GM21360 (cell line): Measurements from ENCODE around the gene C1orf216.
"Not testable (repeated sequence)": the region's sequence is repeated elsewhere in the genome, so short reads cannot be mapped to it uniquely, and the experiment has no call there.

Experiments used
- ATAC-seq: cut with Tn5 transposase; IDR thresholded peaks from one replicate; pipeline ENCODE4 v1.9.1; 2021; ENCODE audit warnings: mild to moderate bottlenecking, moderate library complexity; ENCODE audit not compliant: unreplicated experiment

The C1orf216 gene, protein sequence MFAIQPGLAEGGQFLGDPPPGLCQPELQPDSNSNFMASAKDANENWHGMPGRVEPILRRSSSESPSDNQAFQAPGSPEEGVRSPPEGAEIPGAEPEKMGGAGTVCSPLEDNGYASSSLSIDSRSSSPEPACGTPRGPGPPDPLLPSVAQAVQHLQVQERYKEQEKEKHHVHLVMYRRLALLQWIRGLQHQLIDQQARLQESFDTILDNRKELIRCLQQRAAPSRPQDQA

DNA sequence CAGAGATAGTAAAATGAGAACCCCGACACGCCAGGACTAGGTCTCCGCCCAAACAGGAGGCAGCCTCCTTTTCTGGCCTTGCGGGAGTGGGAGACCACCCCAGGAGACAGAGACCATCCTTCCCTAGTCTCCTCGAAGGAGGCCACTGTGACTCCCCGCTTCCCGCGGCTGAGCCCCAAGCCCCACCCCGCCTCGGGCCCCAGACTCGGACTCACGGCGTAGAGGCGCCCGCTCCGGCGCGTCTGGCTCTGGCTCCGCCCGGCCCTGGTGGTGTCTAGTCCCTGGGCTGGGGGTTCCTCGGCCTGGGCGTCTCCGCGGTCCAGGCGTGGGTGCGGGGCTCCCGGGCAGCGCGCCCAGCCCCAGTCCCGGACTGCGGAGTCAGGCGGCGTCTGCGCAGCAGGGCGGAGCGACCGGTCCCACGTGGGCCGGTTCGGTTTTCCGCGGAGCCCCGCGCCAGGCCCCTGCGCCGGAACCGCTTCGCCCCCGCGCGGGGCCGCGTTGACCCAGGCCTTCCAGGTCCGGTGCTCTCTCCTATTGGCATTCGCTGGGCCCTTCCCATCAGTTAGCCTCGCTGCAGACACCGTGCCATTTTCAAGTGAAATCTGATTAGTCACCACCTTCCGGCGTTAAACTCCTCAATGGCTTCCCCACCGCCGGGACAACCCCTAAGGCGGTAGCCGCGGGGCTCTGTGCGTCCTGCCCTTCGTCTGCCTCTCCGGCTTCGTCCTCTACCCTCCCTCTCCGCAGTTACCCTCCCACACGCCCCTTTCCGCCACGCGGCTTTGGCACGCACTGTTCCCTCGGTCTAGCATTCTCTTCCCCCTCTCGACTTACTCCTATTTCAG lies at the start of gene C1orf216:
TSS of gene C1orf216 (minus strand) at position 393 of the 845 bp plus-strand sequence. CDS start 2,563 bp downstream, outside the sequence.
- ATAC-seq: no peak

DNA sequence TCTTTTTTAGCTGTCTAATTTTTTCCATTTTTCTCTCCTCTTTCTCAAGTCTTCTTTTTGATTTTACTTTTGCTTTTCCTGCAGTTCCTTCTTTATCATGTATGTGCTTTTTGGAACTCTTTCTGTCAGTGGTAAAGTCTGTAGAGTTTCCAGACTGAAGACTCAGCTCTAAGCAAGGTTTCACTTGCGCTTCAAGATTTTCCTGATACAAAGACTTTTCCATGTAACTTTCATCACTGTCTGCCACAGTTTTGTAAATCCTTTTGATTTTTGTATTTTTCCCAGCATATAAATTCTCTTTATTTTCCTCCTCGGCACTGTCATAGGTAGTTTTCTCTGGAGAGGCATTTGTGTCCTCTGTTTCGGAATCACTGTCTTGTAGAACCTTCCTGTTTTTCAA lies 45.6 kb upstream of the C1orf216 start:
- no peak for ATAC-seq

DNA sequence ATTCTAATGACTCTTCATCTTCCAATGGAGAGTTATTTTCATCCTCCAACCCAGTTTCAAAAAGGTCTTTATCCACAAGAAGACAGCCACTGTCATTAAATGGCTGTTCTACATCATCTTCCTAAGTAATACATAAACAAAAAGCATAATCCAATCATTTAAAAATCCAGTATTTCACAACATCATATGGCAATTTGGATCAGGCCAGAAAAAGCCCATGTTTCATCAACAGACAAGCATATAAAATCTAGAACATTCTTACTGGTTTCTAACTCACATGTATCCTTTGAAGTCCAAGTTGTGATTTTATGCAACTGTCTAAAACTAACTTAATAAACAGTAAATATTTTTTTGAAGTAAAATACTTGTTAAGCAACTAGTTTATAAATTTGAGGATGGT lies 44.5 kb upstream of the C1orf216 start:
- no peak for ATAC-seq

DNA sequence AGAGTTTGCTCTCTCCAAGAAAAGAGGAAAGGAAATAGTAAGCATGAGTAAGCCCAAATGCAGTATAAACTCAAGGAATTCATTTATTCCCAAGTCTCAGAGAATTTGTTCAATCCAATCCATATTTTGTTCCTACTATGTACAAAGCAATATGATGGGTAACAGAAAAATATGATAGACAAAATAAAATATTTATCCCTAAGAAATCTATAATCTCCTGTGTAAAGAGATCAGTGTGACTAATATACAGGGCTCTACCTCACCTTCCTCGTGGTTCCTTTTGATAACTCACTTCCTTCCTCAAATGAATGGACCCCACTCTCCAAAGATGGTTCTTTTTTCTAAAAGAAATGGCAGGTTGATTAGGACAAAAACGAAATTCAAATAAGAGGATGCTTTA lies 43.5 kb upstream of the C1orf216 start:
- ATAC-seq: no peak

DNA sequence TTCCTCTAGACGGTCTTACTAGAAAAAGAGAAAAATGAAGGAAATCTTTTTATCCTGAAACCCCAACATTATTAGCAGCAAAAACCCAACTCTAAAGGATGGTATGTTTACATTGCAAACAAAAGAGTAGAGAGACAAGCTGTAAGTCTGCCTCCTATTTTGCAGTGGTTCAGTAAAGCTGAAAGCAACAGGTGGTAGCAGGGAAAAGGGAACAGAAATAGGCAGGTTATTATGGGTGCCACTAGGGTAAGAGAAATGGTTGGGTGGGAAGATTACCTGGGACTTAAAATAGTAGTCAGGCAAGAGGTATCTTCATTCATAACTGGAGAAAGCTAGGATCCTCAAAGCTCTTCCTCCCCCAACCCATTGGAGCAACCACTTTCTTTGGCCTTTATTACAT lies 37.4 kb upstream of the C1orf216 start:
- no peak for ATAC-seq

DNA sequence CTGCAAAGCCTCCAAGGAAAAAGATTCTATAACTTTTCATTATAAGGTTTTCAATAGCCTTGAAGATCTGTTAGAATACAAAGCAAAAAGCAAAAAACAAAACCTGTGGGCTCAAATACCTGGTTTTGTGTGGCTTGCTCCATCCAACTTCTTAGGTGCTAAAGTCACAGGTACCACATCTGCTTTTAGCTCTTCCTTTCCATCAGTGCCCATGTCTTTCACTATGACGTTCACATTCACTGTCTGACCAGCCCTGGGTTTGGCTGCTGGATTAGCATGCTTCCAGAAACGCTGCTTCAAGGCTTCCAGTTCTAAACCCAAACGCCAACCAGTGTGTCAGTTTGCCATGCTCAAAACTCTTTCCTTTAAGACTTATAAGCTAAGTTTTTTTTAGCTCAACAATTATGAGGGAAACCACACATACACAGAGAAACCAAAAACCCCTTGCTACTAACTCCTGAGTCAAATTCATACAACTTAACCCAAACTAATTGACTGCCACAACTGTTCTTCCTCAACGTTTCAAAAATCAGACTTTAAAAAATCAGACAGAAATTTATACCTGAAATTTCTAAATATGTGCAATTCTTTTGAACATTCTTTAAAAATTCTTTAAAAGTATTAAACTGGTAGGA lies 35.1 kb upstream of the C1orf216 start:
- no peak for ATAC-seq

DNA sequence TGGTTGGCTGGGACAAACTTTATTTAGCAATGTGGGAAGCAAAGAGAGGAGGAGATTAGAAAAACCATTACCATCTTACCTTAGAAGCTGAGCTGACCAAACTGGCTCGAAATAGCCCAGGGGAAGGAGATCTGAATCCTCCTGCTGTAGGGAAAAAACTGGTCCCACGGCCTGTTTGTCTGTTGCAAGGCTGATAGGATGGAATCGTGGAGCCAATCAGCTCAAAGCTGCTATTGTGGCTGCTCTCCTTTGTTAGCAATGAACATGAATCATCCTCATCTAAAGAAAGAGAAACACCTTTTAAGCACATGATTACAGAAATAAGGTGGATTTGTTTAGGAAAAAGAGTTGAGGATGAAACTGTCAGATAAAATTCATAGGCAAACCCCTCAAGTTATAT lies 29.6 kb upstream of the C1orf216 start:
- ATAC-seq: no peak

DNA sequence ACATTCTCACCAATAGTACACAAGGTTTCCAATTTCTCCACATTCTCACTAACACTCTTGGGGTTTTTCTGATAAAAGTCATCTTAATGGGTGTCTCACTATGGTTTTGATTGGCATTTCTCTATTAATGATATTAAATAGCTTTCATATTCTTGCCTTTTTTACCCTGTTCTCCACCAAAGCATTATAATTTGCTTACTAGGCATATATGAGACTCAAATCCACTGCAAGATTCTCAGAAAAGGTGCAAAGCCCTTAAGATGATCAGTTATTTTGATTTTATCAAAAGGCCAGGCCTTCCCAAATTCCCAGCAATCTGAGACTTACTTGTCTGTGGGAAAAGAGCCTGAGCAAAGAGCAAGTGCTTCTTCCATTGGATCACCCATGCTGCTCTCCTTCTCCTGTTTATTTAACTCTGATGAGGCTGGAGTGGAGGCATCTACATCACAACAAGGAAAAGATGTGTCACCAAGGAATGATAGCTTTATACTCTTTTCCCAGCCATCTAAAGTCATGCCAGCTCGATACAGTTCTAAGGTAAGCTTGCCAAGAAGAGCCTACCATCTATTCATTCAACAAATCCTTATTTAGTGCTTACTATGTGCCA lies 26.5 kb upstream of the C1orf216 start:
- ATAC-seq: no peak

DNA sequence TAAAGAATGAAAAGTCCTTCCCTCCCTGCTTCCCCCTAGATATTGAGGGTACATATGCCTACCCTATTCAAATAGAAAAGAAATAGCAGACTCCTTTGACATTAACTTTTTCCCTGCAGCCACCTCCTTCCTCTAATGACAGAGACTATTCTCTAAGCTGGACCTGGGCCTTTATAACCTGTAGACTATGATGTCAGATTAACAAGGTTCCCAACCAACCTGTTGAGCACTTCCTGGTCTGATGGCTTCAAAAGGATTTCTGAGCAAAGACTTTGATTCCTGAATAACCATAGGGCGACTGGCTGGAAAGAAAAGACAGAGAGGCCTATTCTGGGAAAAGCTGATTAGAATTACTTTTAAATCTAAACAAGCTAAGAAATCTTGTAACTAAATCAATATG lies 18.4 kb upstream of the C1orf216 start:
- no peak for ATAC-seq

DNA sequence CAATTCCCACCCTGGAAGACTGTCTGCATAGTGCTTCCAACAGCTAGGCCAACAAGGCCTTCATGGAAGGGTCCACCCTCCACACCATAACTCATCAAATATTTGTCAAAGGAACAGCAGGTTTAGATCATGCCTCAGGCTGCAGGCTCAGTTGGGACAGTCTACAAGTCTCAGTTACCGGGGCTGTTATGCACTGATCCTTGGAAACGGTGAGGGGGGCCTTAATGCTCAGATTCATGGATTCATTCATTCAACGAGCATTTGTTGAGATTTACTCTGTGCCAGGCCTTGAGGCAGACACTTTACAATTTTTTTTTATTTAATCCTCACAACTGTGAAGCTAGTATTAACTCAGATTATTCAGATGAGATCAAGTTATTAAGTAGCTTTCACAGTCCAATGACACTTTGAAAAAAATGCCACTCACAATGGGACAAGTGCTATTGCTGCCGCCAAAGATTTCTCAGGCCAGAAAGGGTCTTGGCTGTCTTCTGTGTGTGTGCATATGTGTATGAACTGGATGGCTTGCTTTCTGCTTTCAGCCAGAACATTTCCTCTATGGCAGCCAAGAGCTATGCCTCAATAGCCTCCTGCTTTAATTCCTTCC lies 8.9 kb upstream of the C1orf216 start:
- ATAC-seq: no peak

DNA sequence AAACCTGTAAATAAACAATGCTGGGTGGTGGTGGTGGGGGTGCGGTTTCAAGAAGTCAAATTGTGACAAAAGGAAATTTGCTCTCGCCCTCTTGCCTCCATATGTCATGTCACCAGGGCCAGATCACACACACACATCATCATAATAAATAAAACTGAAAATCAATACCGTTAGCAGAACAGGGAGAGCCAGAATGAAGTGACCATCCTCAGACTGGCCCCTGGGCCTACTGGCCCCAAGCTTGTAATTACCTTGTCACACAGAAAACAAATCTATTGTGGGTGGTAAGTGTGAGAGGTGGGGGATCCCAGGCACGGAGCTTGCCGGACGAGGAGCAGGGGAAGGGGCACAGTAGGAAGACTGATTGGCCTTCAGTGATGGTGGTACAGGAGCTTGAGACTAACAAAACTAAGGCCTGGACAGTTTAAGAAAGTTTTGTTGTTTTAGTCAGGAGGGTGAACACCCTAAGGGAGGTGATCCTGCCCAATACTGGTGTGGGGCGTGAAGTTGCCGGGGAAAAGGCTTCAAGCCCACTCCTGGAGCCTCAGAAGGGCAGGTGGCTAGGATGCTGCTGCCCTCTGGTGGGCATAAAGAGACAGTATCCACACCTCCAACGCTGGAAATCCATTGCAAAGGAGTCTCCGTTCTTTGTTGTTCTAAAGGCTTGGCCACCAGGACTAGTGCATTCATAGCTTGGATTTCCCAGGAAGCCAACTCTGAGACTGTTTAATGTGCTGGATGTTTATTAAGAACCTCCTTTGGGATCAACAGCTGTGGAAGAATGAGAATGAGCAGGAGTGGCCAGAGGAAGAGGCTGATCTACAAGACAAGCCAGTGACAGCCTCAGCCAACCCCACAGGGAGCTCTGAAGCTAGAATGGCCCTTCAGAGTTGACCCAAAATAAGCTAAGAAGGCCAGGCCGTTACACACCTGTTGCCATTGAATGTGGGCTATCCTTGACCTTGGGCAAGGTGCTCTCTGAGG lies 8.1 kb upstream of the C1orf216 start:
- ATAC-seq: no peak

DNA sequence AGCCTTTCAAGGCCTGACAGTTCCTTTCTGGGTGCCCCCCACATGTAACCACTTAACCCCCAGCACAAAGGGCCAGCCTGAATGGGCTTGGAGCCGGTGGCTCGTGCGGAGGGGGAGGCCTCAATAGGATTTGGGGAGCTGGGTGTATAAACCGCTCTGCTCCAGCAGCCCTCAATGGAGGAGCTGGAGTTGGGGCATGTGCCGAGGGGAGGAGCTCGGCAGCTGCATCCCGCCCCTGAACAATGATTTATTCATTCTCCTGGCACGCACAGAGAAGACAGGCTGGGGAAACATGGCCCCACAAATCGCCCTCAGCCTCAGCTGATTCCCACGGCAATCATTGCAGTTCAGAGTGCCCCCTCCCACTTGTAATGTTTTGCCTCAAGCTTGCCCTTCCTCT lies 6.9 kb upstream of the C1orf216 start:
- no peak for ATAC-seq

DNA sequence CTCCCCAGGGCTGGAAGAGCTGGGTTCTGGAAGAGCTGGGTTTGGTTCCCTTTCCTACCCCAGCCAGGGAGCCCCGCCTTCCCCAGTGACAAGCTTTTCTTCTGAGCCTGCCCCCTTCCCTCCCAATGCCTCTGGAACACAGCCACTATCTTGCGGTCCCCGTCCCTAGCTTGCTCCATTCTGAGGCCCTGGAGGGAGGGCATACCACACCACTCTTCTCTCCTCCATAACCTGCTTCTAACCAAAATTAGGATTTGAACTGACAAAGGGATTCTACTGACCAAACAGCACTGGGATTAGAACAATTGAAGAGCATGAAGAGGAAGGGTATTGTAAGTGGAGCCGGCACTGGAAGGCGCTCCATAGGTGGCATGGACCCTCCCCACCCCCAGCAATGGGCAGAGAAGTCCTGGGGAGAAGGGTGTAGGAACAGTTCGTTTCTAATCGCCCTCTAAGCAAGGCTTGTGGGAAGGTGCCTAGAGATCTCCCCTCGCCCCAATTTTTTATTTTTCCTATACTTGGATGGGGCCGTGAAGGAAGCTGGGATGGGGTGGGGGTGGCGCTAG lies 690 bp downstream of the C1orf216 start:
- ATAC-seq: no peak

DNA sequence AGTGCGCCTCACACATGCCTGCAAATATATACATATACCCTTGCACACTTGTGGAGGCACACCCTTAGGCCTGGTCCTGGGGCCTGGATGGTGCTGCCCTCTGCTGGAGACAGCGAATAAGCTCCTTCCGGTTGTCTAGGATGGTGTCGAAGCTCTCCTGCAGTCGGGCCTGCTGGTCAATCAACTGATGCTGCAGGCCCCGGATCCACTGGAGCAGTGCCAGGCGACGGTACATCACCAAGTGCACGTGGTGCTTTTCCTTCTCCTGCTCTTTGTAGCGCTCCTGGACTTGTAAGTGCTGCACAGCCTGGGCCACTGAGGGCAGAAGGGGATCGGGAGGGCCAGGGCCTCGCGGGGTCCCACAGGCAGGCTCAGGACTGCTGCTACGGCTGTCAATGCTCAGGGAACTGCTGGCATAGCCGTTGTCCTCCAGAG lies 3.1 kb downstream of the C1orf216 start:
- no peak for ATAC-seq

DNA sequence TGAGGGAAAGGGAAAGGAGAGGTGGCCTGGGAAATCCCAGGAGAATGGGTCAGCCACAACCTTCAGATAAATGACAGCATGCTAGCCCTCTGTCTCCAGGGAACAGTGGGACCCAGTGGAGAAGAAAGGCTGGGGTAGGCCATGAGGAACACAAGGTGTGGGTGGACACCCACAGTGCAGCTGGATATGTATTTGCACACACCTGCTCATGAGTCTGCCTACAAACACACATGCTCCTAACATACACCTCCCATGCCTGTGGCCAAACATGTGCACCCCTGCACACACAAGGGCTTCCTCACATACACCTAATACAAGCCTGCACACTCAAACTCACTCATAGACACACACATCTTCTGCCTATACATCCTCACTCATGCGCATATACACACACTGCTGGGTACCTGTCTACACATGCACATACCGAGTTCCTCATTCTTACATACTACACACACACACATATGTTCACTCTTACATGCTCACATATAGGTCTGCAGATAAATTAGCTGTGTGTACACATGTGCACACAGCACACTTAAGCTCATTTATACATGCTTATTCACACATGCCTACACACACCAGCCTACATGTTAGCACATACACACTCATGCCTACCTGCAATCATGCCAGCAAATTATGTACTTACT lies 3.6 kb downstream of the C1orf216 start:
- ATAC-seq: no peak

DNA sequence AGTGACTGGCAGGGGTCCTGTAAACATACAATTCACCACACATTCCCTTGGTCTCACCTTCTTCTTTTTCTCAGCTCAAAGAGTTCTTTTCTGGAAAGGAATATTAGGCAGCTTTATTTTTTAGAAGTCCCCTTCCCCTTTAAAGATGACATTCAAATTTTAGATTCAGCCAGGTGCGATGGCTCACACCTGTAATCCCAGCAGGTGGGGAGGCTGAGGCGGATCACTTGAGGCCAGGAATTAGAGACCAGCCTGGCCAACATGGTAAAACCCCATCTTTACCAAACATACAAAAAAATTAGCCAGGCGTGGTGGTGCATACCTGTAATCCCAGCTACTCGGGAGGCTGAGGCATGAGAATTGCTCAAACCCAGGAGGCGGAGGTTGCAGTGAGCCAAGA lies 7.6 kb downstream of the C1orf216 start:
- not testable (repeated sequence) for ATAC-seq

DNA sequence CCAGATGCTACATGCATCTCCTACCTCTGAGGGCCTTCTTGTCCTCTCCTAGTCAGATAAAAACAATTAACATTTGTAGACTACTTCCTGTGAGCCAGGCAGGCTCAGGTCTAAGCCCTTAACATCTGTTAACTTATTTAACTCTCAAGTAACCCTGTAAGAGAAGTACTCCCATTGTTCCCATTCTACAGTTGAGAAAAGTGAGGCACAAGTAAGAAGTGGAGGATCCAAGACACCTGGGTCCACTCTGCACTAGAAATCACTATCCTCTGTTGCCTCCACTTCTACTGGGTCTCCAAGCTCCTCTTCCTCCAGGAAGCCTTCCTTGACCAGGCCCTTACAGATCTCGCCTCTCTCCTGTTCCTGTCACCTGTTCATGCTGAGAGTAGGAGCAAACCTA lies 9.7 kb downstream of the C1orf216 start:
- ATAC-seq: no peak

DNA sequence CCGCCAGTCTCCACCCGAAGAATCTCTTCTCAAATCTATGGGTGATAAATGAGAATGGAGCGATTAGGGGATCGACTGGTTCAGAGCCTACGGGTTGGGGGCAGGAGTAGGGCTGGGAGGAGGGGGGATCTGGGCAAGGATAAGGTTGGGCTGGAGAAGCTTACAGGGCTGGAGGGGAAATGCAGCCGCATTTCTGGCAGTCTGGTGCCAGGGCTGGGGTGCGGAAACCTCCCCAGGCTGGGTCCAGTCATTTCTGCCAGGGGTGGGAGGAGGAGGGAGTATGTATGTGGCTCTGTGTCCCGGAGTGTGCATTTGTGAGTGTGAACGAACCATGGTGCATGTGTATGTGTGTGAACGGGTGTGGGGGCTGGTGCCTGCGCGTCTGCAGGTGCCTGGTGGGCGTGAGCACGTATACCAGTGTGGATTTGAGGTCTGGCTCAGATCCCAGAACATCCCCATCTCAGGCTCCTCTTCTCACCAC lies 10.2 kb downstream of the C1orf216 start:
- ATAC-seq: no peak
